Neural cell (in vitro differentiated cells): ENCODE data around the gene ZNF280C.

Source experiments
- CTCF ChIP-seq: fragments of 450-650 bp; IDR thresholded peaks from 2 replicates; pipeline ENCODE4 v1.5.1; 2014; ENCODE audit warnings: antibody characterized with exemption, mild to moderate bottlenecking, moderate library complexity; ENCODE audit not compliant: poor library complexity, severe bottlenecking
- EP300 ChIP-seq: fragments of 450-650 bp; conservative IDR thresholded peaks from 2 replicates; pipeline ENCODE4 v1.6.1; 2014; ENCODE audit warnings: antibody characterized with exemption, mild to moderate bottlenecking, moderate library complexity; ENCODE audit not compliant: poor library complexity, severe bottlenecking
- MXI1 ChIP-seq: fragments of 450-650 bp; conservative IDR thresholded peaks from 2 replicates; pipeline ENCODE4 v1.6.1; 2014; ENCODE audit warnings: antibody characterized with exemption, mild to moderate bottlenecking; ENCODE audit not compliant: poor library complexity, severe bottlenecking
- POLR2AphosphoS5 ChIP-seq: IDR thresholded peaks from 2 replicates; pipeline ENCODE4 v1.6.1; 2012
- RAD21 ChIP-seq: fragments of 450-650 bp; conservative IDR thresholded peaks from 2 replicates; pipeline ENCODE4 v1.6.1; 2014; ENCODE audit warnings: antibody characterized with exemption, mild to moderate bottlenecking, moderate library complexity
- TF ChIP-seq, protein P1 (sequence below): IDR thresholded peaks from 2 replicates; pipeline ENCODE4 v1.6.1; 2012; ENCODE audit warnings: borderline replicate concordance

GRCh38 chrX:130159776-130160175 is 108.9 kb downstream of the ZNF280C start:
- TF ChIP-seq CTCF (no peak), EP300 (no peak), RAD21 (no peak), MXI1 (no peak), POLR2AphosphoS5 (no peak)
- TF ChIP-seq, protein P1, sequence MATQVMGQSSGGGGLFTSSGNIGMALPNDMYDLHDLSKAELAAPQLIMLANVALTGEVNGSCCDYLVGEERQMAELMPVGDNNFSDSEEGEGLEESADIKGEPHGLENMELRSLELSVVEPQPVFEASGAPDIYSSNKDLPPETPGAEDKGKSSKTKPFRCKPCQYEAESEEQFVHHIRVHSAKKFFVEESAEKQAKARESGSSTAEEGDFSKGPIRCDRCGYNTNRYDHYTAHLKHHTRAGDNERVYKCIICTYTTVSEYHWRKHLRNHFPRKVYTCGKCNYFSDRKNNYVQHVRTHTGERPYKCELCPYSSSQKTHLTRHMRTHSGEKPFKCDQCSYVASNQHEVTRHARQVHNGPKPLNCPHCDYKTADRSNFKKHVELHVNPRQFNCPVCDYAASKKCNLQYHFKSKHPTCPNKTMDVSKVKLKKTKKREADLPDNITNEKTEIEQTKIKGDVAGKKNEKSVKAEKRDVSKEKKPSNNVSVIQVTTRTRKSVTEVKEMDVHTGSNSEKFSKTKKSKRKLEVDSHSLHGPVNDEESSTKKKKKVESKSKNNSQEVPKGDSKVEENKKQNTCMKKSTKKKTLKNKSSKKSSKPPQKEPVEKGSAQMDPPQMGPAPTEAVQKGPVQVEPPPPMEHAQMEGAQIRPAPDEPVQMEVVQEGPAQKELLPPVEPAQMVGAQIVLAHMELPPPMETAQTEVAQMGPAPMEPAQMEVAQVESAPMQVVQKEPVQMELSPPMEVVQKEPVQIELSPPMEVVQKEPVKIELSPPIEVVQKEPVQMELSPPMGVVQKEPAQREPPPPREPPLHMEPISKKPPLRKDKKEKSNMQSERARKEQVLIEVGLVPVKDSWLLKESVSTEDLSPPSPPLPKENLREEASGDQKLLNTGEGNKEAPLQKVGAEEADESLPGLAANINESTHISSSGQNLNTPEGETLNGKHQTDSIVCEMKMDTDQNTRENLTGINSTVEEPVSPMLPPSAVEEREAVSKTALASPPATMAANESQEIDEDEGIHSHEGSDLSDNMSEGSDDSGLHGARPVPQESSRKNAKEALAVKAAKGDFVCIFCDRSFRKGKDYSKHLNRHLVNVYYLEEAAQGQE, result no peak
